NCI-H2081 (cell line): ENCODE results near the gene C4orf17.

Experiments
- DNase-seq, 2 experiments: peaks; one replicate each; lab custom pipeline; 2025; lab: John Stamatoyannopoulos, UW

Gene C4orf17

DNA sequence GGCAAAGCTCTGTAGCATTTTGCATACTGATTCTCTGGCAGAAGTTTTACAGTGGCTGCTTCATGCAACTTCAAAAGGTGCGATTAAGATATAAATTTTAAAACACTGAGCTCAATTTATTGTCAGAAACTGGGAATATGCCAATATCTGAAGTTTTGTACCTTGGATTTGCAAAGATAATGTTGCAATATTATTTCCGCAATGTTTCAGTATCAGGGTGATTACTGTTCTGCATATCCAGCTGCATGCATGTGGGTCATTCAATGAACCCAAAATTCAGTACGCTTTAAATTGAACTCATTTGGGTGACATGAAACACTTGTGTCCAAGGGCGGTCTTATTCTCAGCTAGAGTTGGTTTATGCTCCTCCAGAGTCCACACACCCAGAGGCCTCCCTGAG lies 26.9 kb downstream of the C4orf17 start:
- no peak for DNase-seq

DNA sequence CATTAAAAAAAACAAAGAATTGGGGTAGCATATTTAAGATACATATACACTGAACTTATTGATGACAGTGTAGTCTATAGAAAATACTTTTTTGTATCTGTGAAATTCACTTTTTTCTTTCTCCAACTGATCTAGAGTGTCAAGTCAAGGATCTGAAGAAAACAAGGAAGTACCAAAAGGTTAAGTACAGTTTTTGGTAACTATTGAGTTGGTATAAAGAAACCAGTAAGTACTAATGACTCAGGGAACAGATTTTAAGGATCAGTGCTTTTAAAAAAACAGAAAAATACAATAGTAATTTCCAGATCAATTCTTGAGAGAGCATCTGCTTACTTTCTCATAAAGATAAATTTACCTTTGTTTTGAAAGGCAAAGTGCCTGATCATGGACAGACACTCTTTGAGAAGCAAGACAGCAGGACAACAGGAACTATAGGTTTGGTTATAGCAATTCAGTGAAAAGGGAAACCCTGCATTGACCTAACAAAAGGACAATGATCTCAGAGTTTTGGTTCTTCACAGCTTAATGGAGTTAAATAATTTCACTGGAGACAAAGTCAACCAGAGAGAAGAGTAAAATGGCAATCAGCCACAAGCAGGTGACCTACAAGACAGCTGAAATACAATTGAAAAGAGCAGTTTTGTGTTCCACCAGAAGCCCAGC lies 29.6 kb downstream of the C4orf17 start:
- no peak for DNase-seq

DNA sequence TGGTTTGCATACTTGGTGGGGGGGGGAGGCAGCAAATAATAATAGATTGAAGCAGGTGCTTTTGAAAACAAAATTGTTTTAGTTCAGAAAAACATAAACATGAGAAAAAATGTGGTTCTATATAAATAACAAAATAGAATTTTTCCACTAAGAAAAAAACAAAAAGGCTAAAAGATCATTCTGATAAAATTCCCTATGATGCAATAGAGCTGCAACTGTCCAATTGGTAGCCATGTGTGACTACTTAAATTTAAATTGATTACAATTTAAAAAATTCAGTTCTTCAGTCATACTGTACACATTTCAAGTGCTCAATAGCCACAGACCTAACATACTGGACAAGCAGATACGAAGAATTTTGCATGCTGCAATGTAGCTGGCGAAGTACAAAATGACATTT lies 42.1 kb downstream of the C4orf17 start:
- DNase-seq, result no peak

DNA sequence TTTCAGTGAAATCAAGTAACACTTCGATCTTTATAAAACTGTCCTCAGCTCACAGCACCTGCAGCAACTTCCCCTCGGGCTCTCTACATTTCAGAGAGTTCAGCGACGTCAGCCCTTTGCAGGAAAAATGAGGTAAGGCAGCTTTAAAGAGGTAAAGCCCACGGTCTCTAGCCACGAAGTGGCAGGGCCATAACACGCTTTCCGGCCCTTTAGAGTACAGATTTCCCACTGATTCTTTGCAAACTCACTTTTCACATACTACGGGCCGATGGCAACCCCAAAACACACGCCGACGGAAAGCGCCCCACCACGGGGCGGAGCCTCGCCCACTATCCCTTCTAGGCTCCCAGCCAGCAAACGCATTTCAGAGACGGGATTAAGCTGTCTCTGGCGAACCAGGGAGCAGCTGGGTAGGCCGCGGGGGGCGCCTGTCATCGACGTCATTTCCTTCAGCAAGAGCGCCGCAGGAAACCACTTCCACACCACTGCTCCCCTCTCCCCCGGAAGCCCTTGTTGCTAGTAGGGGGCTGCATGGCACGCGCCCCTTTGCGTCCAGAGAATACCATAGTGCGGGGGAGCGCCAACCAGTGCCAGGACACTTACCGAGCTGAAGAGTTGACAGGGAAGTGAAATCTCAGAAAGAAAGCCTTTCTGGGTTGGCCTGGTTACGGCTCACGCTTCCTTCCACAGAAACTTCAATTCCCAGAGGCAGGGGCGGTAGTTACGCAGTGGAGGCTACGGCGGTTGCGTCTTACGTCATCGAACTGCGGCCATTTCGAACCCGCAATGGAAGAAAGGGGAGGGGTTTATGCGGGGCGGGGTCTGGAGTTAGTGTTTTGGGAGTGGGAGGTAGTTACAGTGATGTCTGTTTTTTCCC lies 52.7 kb downstream of the C4orf17 start, which contains the start of gene TRMT10A:
TRMT10A (minus strand) TSS at position 730 of the 877 bp plus-strand sequence. CDS start 4,701 bp downstream, outside the sequence.
- DNase-seq, result peak; percentile 93 to 96

DNA sequence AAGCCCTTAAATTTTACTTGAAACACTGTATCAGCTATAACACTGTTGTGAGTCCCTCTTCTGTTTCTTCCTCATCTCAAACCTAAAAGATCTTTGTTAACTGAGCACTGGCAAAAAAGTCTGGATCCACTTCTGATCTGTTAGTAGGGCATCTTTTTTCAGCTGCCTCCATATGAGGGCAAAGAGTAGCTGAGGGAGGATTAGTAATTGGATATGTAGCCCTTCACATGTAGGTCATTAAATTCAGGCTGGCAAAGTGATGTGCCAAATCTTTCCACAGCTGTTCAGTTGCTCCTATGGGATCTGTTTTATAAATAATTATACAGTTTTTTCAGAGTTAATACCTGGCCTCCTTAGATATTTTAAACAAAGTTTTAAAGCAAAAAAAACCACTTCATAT lies 54.1 kb downstream of the C4orf17 start:
- DNase-seq, result peak in 1 of 2 experiments; percentile 46

DNA sequence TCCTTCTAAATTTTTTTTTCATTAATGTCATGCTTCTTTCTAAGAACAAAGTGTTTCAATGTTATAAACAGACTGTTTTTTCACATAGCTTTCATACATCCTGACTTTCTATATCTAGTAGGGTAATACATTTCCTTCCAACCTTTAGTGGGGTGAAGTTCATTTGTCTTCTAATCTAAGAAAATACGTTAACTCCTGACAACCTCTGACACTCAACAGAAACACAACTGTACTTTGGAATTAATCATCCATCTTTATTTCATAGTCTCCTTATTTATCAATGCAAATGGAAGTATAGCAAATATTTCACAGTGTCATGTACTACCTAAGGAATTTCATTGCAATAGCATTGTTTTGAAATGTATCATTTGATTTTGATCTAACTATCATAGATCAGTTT lies 61.1 kb downstream of the C4orf17 start:
- no peak for DNase-seq

DNA sequence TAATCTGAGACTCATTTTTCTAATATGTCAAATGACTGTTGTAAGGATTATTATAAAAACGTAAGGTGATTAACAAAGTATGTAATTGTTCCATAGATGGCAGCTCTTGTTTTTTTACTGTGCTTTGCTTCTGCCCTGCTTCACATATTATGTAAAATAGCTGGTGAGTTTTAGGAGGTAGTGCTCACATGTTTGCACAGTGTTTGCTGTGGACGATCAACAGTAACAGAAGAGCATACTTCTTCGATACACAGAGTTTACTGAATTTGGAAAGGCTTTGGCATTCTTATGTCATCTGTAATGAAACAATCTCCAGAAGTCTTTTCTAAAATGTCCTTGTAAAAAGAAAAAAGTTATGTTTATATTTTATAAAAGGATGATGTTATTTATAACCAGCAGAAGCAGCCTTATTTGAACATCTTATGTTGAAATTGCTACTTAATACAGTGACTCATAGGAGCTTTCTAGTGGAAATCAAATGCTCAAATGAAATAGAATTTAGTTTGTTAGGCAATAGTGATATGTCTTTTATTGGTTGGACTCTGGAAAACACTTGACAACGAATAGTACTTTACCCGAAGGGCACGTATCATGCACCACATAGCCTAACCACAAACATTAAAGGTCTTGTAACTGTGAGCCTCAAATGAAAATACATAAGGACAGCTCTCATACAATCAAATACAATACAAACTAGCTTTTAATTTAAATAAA lies 61.9 kb downstream of the C4orf17 start:
- no peak for DNase-seq

DNA sequence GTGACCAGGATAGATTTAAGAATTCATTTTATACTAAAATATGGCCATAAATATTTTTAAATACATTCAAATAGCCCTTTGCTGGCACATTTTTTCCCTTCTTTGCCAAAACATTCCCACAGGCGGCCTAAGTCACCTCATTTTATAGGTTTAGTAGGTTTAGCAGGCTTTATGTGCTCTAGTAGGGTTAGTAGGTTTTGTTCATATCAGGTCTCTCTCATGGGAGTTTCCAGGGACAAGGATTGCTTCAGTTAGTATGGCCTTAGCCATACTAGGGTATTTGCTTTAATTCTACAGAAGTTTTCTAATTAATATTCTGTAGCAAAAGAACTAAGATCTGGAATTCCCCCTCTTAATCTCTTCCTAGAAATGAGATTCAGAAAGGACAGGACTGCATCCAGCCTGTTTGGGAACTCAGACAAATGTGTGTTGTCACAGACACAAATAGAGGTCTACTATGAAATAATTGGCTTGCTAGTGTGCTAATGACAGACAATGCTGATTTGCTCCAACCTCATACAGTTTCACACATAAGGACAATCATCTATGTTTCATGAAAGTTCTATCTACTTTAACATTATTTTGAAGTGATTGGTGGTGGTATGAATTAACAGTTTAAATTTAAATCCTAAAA lies 63.0 kb downstream of the C4orf17 start:
- DNase-seq, result no peak

DNA sequence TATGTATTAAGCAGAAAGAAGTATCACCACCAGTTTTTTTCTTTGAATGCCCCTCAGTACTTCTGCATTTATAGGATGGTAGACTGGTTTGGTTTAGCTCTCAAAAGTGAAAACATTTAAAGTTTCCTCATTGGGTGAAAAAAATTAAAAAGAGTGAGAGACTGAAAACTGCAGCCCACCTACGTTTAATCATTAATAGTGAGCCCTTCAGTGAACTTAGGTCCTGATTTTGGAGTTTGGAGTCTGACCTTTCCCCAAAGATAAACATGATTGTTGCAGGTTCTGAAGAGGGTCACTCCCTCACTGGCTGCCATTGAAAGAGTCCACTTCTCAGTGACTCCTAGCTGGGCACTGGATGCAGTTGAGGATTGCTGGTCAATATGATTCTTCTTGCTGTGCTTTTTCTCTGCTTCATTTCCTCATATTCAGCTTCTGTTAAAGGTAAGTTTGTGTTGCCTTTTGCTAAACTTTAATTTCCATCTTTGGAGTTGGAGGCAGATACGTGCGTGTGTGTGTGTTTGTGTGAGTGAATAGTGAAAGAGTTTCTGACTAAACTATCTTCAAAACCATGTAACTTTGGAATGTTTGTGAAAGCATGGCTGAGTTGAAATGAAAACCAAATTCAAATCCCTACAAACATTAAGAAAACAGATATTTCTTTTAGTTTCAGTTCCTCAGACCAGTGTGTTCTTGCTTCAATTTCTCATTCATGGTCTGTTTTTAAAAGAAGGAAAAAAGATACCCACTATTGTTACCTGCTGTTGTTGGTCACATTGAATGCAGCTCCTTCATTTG lies 63.9 kb downstream of the C4orf17 start, which contains the start of gene MTTP:
MTTP (plus strand) TSS at position 295 of the 795 bp plus-strand sequence; CDS start at position 381, 86 bp downstream.
- DNase-seq, result no peak

DNA sequence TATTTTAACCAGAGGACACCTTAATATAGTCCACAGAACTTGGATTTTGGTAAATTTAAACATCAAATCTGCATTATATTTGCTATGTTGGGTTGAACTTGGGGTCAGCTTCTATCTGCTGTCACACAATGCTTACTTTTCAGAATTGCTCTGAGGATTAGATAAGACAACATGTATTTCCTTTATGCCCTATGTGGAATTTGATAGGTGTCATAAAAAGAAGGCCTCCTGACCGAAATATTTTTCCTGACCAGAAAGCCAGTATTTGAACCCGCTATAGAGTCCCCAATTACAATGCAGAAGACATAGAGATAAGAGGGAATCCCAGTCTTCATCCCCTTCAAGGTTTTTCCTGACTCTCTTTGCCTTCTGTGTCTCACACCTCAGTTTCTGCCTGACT lies 67.9 kb downstream of the C4orf17 start:
- DNase-seq, result no peak

DNA sequence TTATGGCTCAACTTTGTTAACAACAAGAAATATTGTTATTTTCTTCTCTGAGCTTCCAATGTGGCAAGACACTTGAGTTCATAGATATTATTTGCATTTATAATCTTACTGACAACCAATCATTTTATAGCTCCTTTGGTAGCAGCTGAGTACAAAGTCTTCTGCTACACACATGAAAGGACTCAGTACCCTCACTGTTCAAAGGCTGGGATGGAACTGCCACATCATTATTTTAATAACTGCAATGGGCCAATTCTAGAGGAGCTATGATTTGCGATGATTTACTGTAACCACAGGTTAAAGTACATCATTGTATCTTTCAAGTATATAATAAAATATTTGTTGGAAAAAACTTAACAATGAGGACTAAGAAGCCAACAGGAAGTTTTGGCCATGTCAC lies 74.7 kb downstream of the C4orf17 start:
- DNase-seq, result no peak

DNA sequence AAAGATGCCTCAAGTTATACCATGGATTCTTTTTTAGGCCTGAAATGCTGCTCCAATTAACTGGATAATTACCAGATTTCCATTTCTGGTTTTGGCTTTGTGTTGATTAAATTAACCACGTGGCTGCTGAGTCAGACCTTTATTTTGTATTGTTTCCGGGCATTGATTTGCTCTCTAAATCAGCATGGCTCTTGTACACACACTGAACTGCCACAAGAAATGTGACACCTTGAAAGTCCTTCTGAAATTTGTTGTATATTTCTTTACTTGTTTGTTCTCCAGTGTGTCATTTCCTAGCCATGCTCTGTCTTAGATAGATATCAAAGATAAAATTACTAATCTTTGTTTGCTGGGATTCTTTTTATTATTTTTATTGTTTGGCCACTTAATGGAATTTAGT lies 75.5 kb downstream of the C4orf17 start:
- DNase-seq, result peak in 1 of 2 experiments; percentile 41

DNA sequence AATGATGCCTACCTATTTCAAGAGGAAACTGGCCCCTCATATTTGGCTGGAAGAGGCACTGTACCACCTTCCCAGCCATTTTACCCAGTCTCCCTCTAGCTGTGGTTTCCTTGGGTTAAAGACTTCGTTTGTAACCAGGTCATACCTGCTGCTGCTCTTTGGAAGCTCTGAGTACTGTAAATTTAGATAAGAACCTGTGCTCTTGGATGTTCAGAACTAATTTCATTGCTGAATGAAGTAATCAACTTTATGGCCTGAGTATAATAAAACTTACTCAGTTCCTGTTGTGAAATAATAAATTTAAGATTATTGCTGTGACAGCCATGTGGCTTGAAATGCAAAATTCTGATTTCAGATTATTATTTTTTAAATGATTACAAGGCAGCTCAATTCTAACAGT lies 76.0 kb downstream of the C4orf17 start:
- no peak for DNase-seq

DNA sequence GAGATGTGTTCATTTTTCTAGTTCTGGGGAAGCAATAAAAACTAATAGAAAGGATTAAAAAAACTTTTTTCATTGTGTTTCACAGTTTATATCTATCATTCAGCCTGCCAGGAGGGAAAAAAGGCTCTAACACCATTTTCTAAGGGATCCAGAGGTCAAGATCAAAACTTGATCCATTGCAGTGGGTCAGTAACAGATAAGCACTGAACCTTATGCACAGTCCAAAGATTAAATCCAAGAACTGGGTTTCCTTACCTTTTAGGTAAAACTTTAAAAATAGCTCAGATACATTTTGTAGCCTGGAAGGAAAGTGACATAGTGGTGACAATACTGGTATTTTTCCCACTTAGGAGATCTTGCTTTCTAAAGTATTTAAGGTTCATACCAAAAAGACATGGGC lies 76.5 kb downstream of the C4orf17 start:
- no peak for DNase-seq

DNA sequence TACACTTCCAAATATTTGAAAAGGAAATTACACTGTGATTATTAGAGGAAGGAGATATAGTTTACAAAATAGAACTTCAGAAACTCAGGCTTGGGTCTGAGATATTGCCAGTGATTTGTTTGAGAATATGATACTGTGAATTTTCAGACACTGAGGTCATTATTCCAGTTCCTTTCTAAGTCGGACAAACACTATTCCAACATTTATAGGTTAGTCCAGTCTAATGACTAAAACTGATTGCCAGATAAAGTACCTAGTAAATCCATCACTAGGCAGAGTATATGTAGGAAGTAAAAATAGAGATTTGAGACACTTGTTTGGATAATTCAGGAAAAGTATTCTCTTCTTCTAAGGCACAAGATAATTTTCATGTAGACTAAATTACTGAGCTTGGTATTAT lies 77.0 kb downstream of the C4orf17 start:
- no peak for DNase-seq

DNA sequence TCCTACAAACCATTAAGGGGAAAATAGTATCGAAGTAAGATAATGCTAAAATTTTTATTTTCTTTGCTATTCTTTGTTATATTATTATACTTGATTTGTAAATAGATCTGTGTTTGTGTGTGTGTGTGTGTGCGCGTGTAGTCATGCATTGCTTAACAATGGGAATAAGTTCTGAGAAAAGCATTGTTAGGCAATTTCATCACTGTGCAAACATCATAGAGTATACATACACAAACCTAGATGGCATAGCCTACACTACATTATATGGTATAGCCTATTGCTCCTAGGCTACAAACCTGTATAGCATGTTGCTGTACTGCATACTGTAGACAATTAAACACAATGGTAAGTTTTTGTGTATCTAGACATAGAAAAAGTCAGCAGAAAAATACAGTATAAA lies 80.9 kb downstream of the C4orf17 start:
- no peak for DNase-seq
